Neural progenitor cell (in vitro differentiated cells): ENCODE results near the gene EGLN3.

Source experiments
- EZH2 ChIP-seq: fragments of 200-600 bp; sonication (generic); IDR thresholded peaks from 2 replicates; pipeline ENCODE4 v1.6.1; 2017; ENCODE audit warnings: antibody characterized with exemption, mild to moderate bottlenecking, moderate library complexity
- TF ChIP-seq, protein P1 (sequence below): fragments of 200-600 bp; sonication (generic); IDR thresholded peaks from 2 replicates; pipeline ENCODE4 v1.5.1; 2017; ENCODE audit warnings: antibody characterized with exemption, mild to moderate bottlenecking

DNA sequence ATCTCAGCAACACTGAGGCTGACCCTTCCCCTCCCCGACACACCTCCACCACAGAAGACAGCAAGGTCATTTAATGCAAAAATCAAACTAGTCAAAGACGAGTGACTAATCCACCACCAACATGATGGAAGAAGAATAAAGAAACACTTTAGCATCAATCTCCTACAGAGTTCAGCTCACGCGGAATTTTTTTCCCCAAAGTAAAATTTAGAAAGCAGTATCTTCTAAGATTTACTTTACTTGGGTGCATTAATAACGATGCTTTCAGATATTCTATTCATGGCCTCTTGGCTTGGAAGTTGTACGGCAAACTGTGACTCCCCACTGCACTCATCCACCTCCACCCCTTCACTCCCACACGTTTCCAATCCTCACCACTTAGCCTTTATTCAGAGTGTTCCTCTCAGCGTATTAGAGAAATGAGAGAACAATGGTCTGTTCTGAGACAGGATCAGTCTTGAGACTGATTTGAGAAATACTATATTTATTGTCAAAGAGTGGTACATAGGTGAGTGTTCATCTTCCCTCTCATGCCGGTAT lies 1.9 kb downstream of the EGLN3 start:
- TF ChIP-seq, protein P1, sequence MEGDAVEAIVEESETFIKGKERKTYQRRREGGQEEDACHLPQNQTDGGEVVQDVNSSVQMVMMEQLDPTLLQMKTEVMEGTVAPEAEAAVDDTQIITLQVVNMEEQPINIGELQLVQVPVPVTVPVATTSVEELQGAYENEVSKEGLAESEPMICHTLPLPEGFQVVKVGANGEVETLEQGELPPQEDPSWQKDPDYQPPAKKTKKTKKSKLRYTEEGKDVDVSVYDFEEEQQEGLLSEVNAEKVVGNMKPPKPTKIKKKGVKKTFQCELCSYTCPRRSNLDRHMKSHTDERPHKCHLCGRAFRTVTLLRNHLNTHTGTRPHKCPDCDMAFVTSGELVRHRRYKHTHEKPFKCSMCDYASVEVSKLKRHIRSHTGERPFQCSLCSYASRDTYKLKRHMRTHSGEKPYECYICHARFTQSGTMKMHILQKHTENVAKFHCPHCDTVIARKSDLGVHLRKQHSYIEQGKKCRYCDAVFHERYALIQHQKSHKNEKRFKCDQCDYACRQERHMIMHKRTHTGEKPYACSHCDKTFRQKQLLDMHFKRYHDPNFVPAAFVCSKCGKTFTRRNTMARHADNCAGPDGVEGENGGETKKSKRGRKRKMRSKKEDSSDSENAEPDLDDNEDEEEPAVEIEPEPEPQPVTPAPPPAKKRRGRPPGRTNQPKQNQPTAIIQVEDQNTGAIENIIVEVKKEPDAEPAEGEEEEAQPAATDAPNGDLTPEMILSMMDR, result no peak
- TF ChIP-seq EZH2, result no peak
